SK-N-SH treated with all-trans-retinoic acid at 6 μM for 48 hours (cell line): ENCODE results near the gene CD46.

Experiments
- ATAC-seq: fragments of 200-7000 bp; cut with Tn5 transposase; 3 replicates; pipeline ENCODE4 v1.9.1; 2020; ENCODE audit warnings: mild to moderate bottlenecking, moderate library complexity
- ARNTL ChIP-seq: fragments of 450-650 bp; formaldehyde crosslinking; IDR thresholded peaks from 2 replicates; pipeline ENCODE4 v1.5.0; 2020; ENCODE audit warnings: low read depth, mild to moderate bottlenecking, moderate library complexity, borderline replicate concordance
- BACH2 ChIP-seq: fragments of 250-450 bp; sonication (Bioruptor Pico); IDR thresholded peaks from 2 replicates; pipeline ENCODE4 v1.9.0; 2021; ENCODE audit warnings: mild to moderate bottlenecking, borderline replicate concordance
- CREB5 ChIP-seq: fragments of 250-450 bp; sonication (Bioruptor Pico); IDR thresholded peaks from 2 replicates; pipeline ENCODE4 v1.5.1; 2020; ENCODE audit warnings: low read depth, mild to moderate bottlenecking, moderate library complexity
- CSDC2 ChIP-seq: fragments of 250-450 bp; sonication (Bioruptor Pico); IDR thresholded peaks from 2 replicates; pipeline ENCODE4 v1.5.0; 2020; ENCODE audit warnings: mild to moderate bottlenecking, moderate library complexity
- ESRRG ChIP-seq: fragments of 250-450 bp; sonication (Bioruptor Pico); IDR thresholded peaks from 2 replicates; pipeline ENCODE4 v1.6.1; 2021; ENCODE audit warnings: mild to moderate bottlenecking
- GLIS3 ChIP-seq: fragments of 250-450 bp; sonication (Bioruptor Pico); IDR thresholded peaks from 2 replicates; pipeline ENCODE4 v1.5.0; 2020; ENCODE audit warnings: mild to moderate bottlenecking, moderate library complexity
- ISL1 ChIP-seq: fragments of 250-450 bp; sonication (Bioruptor Pico); IDR thresholded peaks from 2 replicates; pipeline ENCODE4 v2.1.2; 2022; ENCODE audit warnings: mild to moderate bottlenecking, moderate library complexity
- OSR1 ChIP-seq: fragments of 250-450 bp; sonication (Bioruptor Pico); IDR thresholded peaks from 2 replicates; pipeline ENCODE4 v1.8.0; 2022; ENCODE audit warnings: moderate library complexity, mild to moderate bottlenecking, inconsistent platforms
- RARB ChIP-seq: fragments of 250-450 bp; sonication (Bioruptor Pico); IDR thresholded peaks from 2 replicates; pipeline ENCODE4 v1.8.0; 2021; ENCODE audit warnings: mild to moderate bottlenecking, moderate library complexity
- TCF4 ChIP-seq: fragments of 250-450 bp; sonication (Bioruptor Pico); IDR thresholded peaks from 2 replicates; pipeline ENCODE4 v1.8.0; 2021; ENCODE audit warnings: mild to moderate bottlenecking, moderate library complexity, borderline replicate concordance
- TOX ChIP-seq: fragments of 250-450 bp; sonication (Bioruptor Pico); IDR thresholded peaks from 2 replicates; pipeline ENCODE4 v1.8.0; 2021; ENCODE audit warnings: mild to moderate bottlenecking, moderate library complexity, borderline replicate concordance
- TSHZ2 ChIP-seq: fragments of 250-450 bp; sonication (Bioruptor Pico); IDR thresholded peaks from 2 replicates; pipeline ENCODE4 v1.5.0; 2020; ENCODE audit warnings: mild to moderate bottlenecking, moderate library complexity
- ZC3H10 ChIP-seq: fragments of 250-450 bp; sonication (Bioruptor Pico); IDR thresholded peaks from 2 replicates; pipeline ENCODE4 v1.5.1; 2021; ENCODE audit warnings: mild to moderate bottlenecking, moderate library complexity
- ZFP30 ChIP-seq: fragments of 450-650 bp; formaldehyde crosslinking; IDR thresholded peaks from 2 replicates; pipeline ENCODE4 v1.5.0; 2022; ENCODE audit warnings: mild to moderate bottlenecking, moderate library complexity
- ZNF565 ChIP-seq: fragments of 450-650 bp; formaldehyde crosslinking; conservative IDR thresholded peaks from 2 replicates; pipeline ENCODE4 v1.5.0; 2020; ENCODE audit warnings: low read depth, mild to moderate bottlenecking, moderate library complexity
- ZNF70 ChIP-seq: fragments of 450-650 bp; formaldehyde crosslinking; IDR thresholded peaks from 2 replicates; pipeline ENCODE4 v1.5.0; 2020; ENCODE audit warnings: mild to moderate bottlenecking, moderate library complexity
- ZNF8 ChIP-seq: fragments of 450-650 bp; formaldehyde crosslinking; IDR thresholded peaks from 2 replicates; pipeline ENCODE4 v1.5.0; 2020; ENCODE audit warnings: mild to moderate bottlenecking, moderate library complexity
- TF ChIP-seq, protein P1 (sequence below): fragments of 250-450 bp; sonication (Bioruptor Pico); IDR thresholded peaks from 2 replicates; pipeline ENCODE4 v1.5.1; 2021; ENCODE audit warnings: mild to moderate bottlenecking, moderate library complexity
- TF ChIP-seq, protein P2 (sequence below): fragments of 250-450 bp; sonication (Bioruptor Pico); IDR thresholded peaks from 2 replicates; pipeline ENCODE4 v1.8.0; 2020; ENCODE audit warnings: mild to moderate bottlenecking, moderate library complexity, borderline replicate concordance
- TF ChIP-seq, protein P3 (sequence below): fragments of 250-450 bp; sonication (Bioruptor Pico); IDR thresholded peaks from 2 replicates; pipeline ENCODE4 v1.8.0; 2021; ENCODE audit warnings: low read depth, mild to moderate bottlenecking, moderate library complexity, borderline replicate concordance

The CD46 gene

GRCh38 chr1:207815466-207815865, 63.6 kb downstream of the CD46 start:
- no peak for TF ChIP-seq ZNF565 (CRISPR knock-in tag)
- no peak for TF ChIP-seq ISL1
- no peak for TF ChIP-seq CSDC2 (CRISPR knock-in tag)
- no peak for TF ChIP-seq CREB5 (CRISPR knock-in tag)
- TF ChIP-seq ESRRG: no peak
- TF ChIP-seq, protein P1, sequence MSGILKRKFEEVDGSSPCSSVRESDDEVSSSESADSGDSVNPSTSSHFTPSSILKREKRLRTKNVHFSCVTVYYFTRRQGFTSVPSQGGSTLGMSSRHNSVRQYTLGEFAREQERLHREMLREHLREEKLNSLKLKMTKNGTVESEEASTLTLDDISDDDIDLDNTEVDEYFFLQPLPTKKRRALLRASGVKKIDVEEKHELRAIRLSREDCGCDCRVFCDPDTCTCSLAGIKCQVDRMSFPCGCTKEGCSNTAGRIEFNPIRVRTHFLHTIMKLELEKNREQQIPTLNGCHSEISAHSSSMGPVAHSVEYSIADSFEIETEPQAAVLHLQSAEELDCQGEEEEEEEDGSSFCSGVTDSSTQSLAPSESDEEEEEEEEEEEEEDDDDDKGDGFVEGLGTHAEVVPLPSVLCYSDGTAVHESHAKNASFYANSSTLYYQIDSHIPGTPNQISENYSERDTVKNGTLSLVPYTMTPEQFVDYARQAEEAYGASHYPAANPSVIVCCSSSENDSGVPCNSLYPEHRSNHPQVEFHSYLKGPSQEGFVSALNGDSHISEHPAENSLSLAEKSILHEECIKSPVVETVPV (CRISPR knock-in tag): no peak
- no peak for TF ChIP-seq BACH2 (CRISPR knock-in tag)
- no peak for TF ChIP-seq GLIS3 (CRISPR knock-in tag)
- TF ChIP-seq ZNF8 (CRISPR knock-in tag): no peak
- TF ChIP-seq, protein P2, sequence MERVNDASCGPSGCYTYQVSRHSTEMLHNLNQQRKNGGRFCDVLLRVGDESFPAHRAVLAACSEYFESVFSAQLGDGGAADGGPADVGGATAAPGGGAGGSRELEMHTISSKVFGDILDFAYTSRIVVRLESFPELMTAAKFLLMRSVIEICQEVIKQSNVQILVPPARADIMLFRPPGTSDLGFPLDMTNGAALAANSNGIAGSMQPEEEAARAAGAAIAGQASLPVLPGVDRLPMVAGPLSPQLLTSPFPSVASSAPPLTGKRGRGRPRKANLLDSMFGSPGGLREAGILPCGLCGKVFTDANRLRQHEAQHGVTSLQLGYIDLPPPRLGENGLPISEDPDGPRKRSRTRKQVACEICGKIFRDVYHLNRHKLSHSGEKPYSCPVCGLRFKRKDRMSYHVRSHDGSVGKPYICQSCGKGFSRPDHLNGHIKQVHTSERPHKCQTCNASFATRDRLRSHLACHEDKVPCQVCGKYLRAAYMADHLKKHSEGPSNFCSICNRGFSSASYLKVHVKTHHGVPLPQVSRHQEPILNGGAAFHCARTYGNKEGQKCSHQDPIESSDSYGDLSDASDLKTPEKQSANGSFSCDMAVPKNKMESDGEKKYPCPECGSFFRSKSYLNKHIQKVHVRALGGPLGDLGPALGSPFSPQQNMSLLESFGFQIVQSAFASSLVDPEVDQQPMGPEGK (CRISPR knock-in tag): no peak
- TF ChIP-seq, protein P3, sequence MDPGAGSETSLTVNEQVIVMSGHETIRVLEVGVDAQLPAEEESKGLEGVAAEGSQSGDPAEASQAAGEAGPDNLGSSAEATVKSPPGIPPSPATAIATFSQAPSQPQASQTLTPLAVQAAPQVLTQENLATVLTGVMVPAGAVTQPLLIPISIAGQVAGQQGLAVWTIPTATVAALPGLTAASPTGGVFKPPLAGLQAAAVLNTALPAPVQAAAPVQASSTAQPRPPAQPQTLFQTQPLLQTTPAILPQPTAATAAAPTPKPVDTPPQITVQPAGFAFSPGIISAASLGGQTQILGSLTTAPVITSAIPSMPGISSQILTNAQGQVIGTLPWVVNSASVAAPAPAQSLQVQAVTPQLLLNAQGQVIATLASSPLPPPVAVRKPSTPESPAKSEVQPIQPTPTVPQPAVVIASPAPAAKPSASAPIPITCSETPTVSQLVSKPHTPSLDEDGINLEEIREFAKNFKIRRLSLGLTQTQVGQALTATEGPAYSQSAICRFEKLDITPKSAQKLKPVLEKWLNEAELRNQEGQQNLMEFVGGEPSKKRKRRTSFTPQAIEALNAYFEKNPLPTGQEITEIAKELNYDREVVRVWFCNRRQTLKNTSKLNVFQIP (CRISPR knock-in tag): no peak
- no peak for TF ChIP-seq TCF4 (CRISPR knock-in tag)
- no peak for TF ChIP-seq TSHZ2 (CRISPR knock-in tag)
- TF ChIP-seq ARNTL: no peak
- no peak for TF ChIP-seq OSR1 (CRISPR knock-in tag)
- no peak for TF ChIP-seq ZNF70 (CRISPR knock-in tag)
- no peak for TF ChIP-seq ZC3H10 (CRISPR knock-in tag)
- no peak for TF ChIP-seq ZFP30 (CRISPR knock-in tag)
- no peak for TF ChIP-seq TOX (CRISPR knock-in tag)
- TF ChIP-seq RARB: no peak
- ATAC-seq: no peak

DNA sequence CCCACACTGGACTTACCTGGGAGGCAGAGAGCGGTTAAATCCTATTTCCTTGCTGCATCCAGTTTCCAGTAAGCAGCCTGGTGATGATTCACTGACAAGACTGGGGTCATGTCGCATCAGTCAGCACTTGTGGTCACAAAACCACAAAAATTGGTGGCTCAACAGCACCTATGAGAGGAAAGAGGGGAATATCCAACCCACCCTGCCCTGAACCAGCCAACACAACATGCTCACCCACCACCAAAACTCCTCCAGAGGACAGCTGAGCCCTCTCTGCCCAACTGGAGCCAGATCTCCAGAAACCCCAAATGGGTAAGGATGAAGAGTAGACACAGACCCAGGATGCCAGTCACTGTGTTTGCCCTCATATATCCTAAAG, 64.0 kb downstream of the CD46 start:
- ATAC-seq: no peak
- no peak for TF ChIP-seq TSHZ2 (CRISPR knock-in tag)
- TF ChIP-seq RARB: no peak
- no peak for TF ChIP-seq CSDC2 (CRISPR knock-in tag)
- TF ChIP-seq, protein P3 (CRISPR knock-in tag): no peak
- TF ChIP-seq, protein P1 (CRISPR knock-in tag): no peak
- no peak for TF ChIP-seq GLIS3 (CRISPR knock-in tag)
- TF ChIP-seq, all 23 proteins: peak for 0
